BE2C (cell line): ENCODE measurements around the gene ZNF543.

Experiments
- DNase-seq: peaks from one replicate; pipeline ENCODE4 v3.0.0-alpha.2; 2020
- H3K27me3 ChIP-seq: fragments of 250-450 bp; sonication (Bioruptor Pico); 2 replicates; pipeline ENCODE4 v1.5.1; 2020; ENCODE audit warnings: mild to moderate bottlenecking
- H3K36me3 ChIP-seq: fragments of 250-450 bp; sonication (Bioruptor Pico); 2 replicates; pipeline ENCODE4 v1.5.1; 2020; ENCODE audit warnings: mild to moderate bottlenecking
- H3K4me1 ChIP-seq: fragments of 250-450 bp; sonication (Bioruptor Pico); 2 replicates; pipeline ENCODE4 v1.5.1; 2020
- H3K4me3 ChIP-seq: 2 replicates; pipeline ENCODE4 v1.5.1; 2011; ENCODE audit warnings: low read depth, low read length
- H3K9me3 ChIP-seq: fragments of 250-450 bp; sonication (Bioruptor Pico); 2 replicates; pipeline ENCODE4 v1.5.1; 2020
- CTCF ChIP-seq: IDR thresholded peaks from 2 replicates; pipeline ENCODE4 v1.5.1; 2012; ENCODE audit warnings: mild to moderate bottlenecking, low read depth, low read length

The ZNF543 gene

GRCh38 chr19:57310792-57311191 lies 9.5 kb upstream of the ZNF543 start:
- Histone ChIP-seq H3K9me3 (no peaks in the 10 kb centered on the region), H3K27me3 (peaks cover 14% of the 10 kb centered on the region), H3K4me3 (no peak overlapping the region), H3K4me1 (no peaks in the 10 kb centered on the region), H3K36me3 (no peaks in the 10 kb centered on the region)
- no peak for TF ChIP-seq CTCF
- DNase-seq = no peak

GRCh38 chr19:57314146-57314545 lies 6.1 kb upstream of the ZNF543 start:
- Histone ChIP-seq H3K9me3 (no peaks in the 10 kb centered on the region), H3K36me3 (no peaks in the 10 kb centered on the region), H3K4me3 (no peak overlapping the region), H3K27me3 (peaks cover 34% of the 10 kb centered on the region), H3K4me1 (no peaks in the 10 kb centered on the region)
- DNase-seq = no peak
- no peak for TF ChIP-seq CTCF

GRCh38 chr19:57317503-57317902 lies 2.8 kb upstream of the ZNF543 start:
- Histone ChIP-seq H3K9me3 (no peaks in the 10 kb centered on the region), H3K4me3 (no peak overlapping the region), H3K36me3 (no peaks in the 10 kb centered on the region), H3K4me1 (no peaks in the 10 kb centered on the region), H3K27me3 (peaks cover 34% of the 10 kb centered on the region)
- TF ChIP-seq CTCF = no peak
- DNase-seq = peak; percentile 21

- no peak for TF ChIP-seq CTCF
- Histone ChIP-seq H3K27me3 (peaks cover 25% of the 10 kb centered on the region), H3K9me3 (no peaks in the 10 kb centered on the region), H3K4me3 (peak overlapping the region; percentile 95), H3K4me1 (no peaks in the 10 kb centered on the region), H3K36me3 (peaks cover 9% of the 10 kb centered on the region)
- no peak for DNase-seq
These were observed 448 bp upstream of the ZNF543 start for GRCh38 chr19:57319869-57320179.

GRCh38 chr19:57321116-57321515 lies 844 bp downstream of the ZNF543 start:
- peaks cover 16% of the 10 kb centered on the region for H3K27me3 ChIP-seq
- no peaks in the 10 kb centered on the region for H3K9me3 ChIP-seq
- peak overlapping the region; percentile 95 for H3K4me3 ChIP-seq
- TF ChIP-seq CTCF = no peak
- H3K4me1 ChIP-seq = no peaks in the 10 kb centered on the region
- no peak for DNase-seq
- peaks cover 17% of the 10 kb centered on the region for H3K36me3 ChIP-seq

- TF ChIP-seq CTCF = no peak
- H3K9me3 ChIP-seq = no peaks in the 10 kb centered on the region
- DNase-seq = no peak
- H3K4me1 ChIP-seq = no peaks in the 10 kb centered on the region
- H3K27me3 ChIP-seq = peaks cover 10% of the 10 kb centered on the region
- peaks cover 23% of the 10 kb centered on the region for H3K36me3 ChIP-seq
- H3K4me3 ChIP-seq = peak overlapping the region; percentile 95
These were observed 1.5 kb downstream of the ZNF543 start for GRCh38 chr19:57321751-57322150.
